ENCODE results near the gene ATG5. TPM values are rescaled to one million over a fixed set of nuclear protein-coding genes. Genes with fewer than 3 reads are reported as not detected.

ATG5 gene
- total and polyA plus RNA-seq, 9 of the 15 experiments (the other 6 are each of a cell fraction or from before 2014, with no cell fraction given), result 29.0 to 80.0 (median 53.2) TPM

- no peaks in the 10 kb centered on the region for H4K20me1 ChIP-seq (replicated peaks; ENCODE audit: control insufficient read depth, insufficient read depth, low read length)
- no peak for ATAC-seq
- no peaks in the 10 kb centered on the region for H3K4me1 ChIP-seq (replicated peaks in 1 of 2; ENCODE audit: control insufficient read depth in 2 of 2, insufficient read depth in 2 of 2, low read length in 2 of 2)
- H3K27ac ChIP-seq (ENCODE audit: extremely low read depth, low read depth, low read length), result no peak overlapping the region
- FAIRE-seq, result no peak
- no peak for DNase-seq (ENCODE audit: extremely low read depth in 1 of 4, low spot score in 3 of 4)
- 94% methylated on average over 1 of the region's 1 CpG for WGBS (ENCODE audit: insufficient coverage, low coverage, missing lambda C conversion rate)
- H3K9me3 ChIP-seq (replicated peaks; ENCODE audit: control insufficient read depth, insufficient read depth, low read depth, low read length), result no peaks in the 10 kb centered on the region
- peaks cover 6% of the 10 kb centered on the region; the same call in 1 of the 3 replicates for H3K79me2 ChIP-seq (ENCODE audit: control insufficient read depth, insufficient read depth, low read length)
- no peak overlapping the region for H3K4me3 ChIP-seq
- in situ Hi-C loops (cut with MboI) (no loop called here), intact Hi-C loops (cut with micrococcal nuclease) (no loop called here)
- peaks cover 35% of the 10 kb centered on the region for H3K36me3 ChIP-seq (ENCODE audit: control insufficient read depth, insufficient read depth, low read length)
- H3K9me1 ChIP-seq (ENCODE audit: control insufficient read depth, insufficient read depth, low read length), result no peaks in the 10 kb centered on the region
- H3K4me2 ChIP-seq (ENCODE audit: insufficient read depth, low read length), result no peak overlapping the region
- CTCF ChIA-PET (ENCODE audit: low intra/inter-chr PET ratio), result no interaction called here
- no peak overlapping the region for H2AFZ ChIP-seq (ENCODE audit: low read depth, low read length)
- no peak overlapping the region for H3K9ac ChIP-seq (ENCODE audit: insufficient read depth in 1 of 2, low read depth in 2 of 2, low read length in 2 of 2)
- POLR2A ChIA-PET, result no interaction called here
- BruUV-seq (replicated peaks), result no TSS peak
- no peaks in the 10 kb centered on the region for H3K27me3 ChIP-seq (ENCODE audit: control insufficient read depth in 2 of 2, insufficient read depth in 2 of 2, low read length in 2 of 2)
- TF ChIP-seq ZC3H4 (CRISPR knock-in tag; IDR thresholded peaks at IDR 0.05; ENCODE audit: borderline replicate concordance), result no peak
- TF ChIP-seq ZNF274 (IDR thresholded peaks at IDR 0.05; ENCODE audit: borderline replicate concordance, low read depth, low read length), result no peak
- no peak for TF ChIP-seq PHF8 (IDR thresholded peaks at IDR 0.05; ENCODE audit: borderline replicate concordance, low read length)
- no peak for TF ChIP-seq CSDE1 (IDR thresholded peaks at IDR 0.05)
- TF ChIP-seq, protein P1, sequence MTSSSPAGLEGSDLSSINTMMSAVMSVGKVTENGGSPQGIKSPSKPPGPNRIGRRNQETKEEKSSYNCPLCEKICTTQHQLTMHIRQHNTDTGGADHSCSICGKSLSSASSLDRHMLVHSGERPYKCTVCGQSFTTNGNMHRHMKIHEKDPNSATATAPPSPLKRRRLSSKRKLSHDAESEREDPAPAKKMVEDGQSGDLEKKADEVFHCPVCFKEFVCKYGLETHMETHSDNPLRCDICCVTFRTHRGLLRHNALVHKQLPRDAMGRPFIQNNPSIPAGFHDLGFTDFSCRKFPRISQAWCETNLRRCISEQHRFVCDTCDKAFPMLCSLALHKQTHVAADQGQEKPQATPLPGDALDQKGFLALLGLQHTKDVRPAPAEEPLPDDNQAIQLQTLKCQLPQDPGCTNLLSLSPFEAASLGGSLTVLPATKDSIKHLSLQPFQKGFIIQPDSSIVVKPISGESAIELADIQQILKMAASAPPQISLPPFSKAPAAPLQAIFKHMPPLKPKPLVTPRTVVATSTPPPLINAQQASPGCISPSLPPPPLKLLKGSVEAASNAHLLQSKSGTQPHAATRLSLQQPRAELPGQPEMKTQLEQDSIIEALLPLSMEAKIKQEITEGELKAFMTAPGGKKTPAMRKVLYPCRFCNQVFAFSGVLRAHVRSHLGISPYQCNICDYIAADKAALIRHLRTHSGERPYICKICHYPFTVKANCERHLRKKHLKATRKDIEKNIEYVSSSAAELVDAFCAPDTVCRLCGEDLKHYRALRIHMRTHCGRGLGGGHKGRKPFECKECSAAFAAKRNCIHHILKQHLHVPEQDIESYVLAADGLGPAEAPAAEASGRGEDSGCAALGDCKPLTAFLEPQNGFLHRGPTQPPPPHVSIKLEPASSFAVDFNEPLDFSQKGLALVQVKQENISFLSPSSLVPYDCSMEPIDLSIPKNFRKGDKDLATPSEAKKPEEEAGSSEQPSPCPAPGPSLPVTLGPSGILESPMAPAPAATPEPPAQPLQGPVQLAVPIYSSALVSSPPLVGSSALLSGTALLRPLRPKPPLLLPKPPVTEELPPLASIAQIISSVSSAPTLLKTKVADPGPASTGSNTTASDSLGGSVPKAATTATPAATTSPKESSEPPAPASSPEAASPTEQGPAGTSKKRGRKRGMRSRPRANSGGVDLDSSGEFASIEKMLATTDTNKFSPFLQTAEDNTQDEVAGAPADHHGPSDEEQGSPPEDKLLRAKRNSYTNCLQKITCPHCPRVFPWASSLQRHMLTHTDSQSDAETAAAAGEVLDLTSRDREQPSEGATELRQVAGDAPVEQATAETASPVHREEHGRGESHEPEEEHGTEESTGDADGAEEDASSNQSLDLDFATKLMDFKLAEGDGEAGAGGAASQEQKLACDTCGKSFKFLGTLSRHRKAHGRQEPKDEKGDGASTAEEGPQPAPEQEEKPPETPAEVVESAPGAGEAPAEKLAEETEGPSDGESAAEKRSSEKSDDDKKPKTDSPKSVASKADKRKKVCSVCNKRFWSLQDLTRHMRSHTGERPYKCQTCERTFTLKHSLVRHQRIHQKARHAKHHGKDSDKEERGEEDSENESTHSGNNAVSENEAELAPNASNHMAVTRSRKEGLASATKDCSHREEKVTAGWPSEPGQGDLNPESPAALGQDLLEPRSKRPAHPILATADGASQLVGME (CRISPR knock-in tag; IDR thresholded peaks at IDR 0.05), result no peak
- no peak for TF ChIP-seq YY1 (IDR thresholded peaks at IDR 0.05; ENCODE audit: borderline replicate concordance in 1 of 3, control insufficient read depth in 1 of 3, extremely low read depth in 1 of 3, insufficient read depth in 3 of 3, insufficient read length in 1 of 3, insufficient replicate concordance in 2 of 3, low read depth in 1 of 3, low read length in 2 of 3)
- TF ChIP-seq FUS (optimal IDR thresholded peaks at IDR 0.05; ENCODE audit: low read depth, low read length), result no peak
- TF ChIP-seq RBFOX2 (IDR thresholded peaks at IDR 0.05; ENCODE audit: low read depth, low read length), result no peak
- no peak for TF ChIP-seq NFXL1 (CRISPR knock-in tag; IDR thresholded peaks at IDR 0.05)
- TF ChIP-seq SMARCC2 (IDR thresholded peaks at IDR 0.05; ENCODE audit: low read depth), result no peak
- TF ChIP-seq ZMIZ1 (IDR thresholded peaks at IDR 0.05; ENCODE audit: low read depth in 2 of 2, low read length in 2 of 2), result no peak
- TF ChIP-seq ZKSCAN8 (CRISPR knock-in tag; IDR thresholded peaks at IDR 0.05), result no peak
- no peak for TF ChIP-seq MYC (IDR thresholded peaks at IDR 0.05; ENCODE audit: low read depth, low read length)
- no peak for TF ChIP-seq MYC (CRISPR knock-in tag; IDR thresholded peaks at IDR 0.05; ENCODE audit: borderline replicate concordance, low read depth)
Measured at GRCh38 chr6:106244521-106244920, 81.0 kb downstream of the ATG5 start.

All from K562 (cell line).